GM23338 (cell line): ENCODE results near the gene SLX9. TPM values are rescaled to one million over a fixed set of nuclear protein-coding genes. Genes with fewer than 3 reads are reported as not detected.

Experiments used
- ATAC-seq: fragments of 200-7000 bp; cut with Tn5 transposase; 3 replicates; pipeline ENCODE4 v1.9.1; 2020
- DNase-seq: peaks from one replicate; pipeline ENCODE4 v3.0.0-alpha.2; 2015; ENCODE audit warnings: low spot score
- H2AFZ ChIP-seq: fragments of 200-600 bp; sonication (generic); 2 replicates; pipeline ENCODE4 v1.8.0; 2016; ENCODE audit warnings: antibody characterized with exemption, mild to moderate bottlenecking, moderate library complexity
- H3F3A ChIP-seq: fragments of 200-600 bp; sonication (generic); replicated peaks from 2 replicates; pipeline ENCODE4 v1.8.0; 2017; ENCODE audit warnings: antibody characterized with exemption, mixed run types, low read depth
- H3K27ac ChIP-seq: fragments of 200-600 bp; sonication (generic); 2 replicates; pipeline ENCODE4 v1.6.1; 2016; ENCODE audit warnings: low read depth
- H3K27me3 ChIP-seq: fragments of 200-600 bp; sonication (generic); 2 replicates; pipeline ENCODE4 v1.8.0; 2016; ENCODE audit warnings: mild to moderate bottlenecking, mixed run types, moderate library complexity; ENCODE audit not compliant: insufficient read depth
- H3K36me3 ChIP-seq: fragments of 200-600 bp; sonication (generic); 2 replicates; pipeline ENCODE4 v1.8.0; 2016; ENCODE audit warnings: mild to moderate bottlenecking; ENCODE audit not compliant: insufficient read depth
- H3K4me1 ChIP-seq: fragments of 200-600 bp; sonication (generic); 2 replicates; pipeline ENCODE4 v1.8.0; 2016; ENCODE audit warnings: mild to moderate bottlenecking, moderate library complexity; ENCODE audit not compliant: insufficient read depth
- H3K4me2 ChIP-seq: fragments of 200-600 bp; sonication (generic); 2 replicates; pipeline ENCODE4 v1.7.1; 2017; ENCODE audit warnings: mixed run types
- H3K4me3 ChIP-seq: fragments of 200-600 bp; sonication (generic); 2 replicates; pipeline ENCODE4 v1.6.1; 2016; ENCODE audit warnings: mixed run types
- H3K79me2 ChIP-seq: fragments of 200-600 bp; sonication (generic); replicated peaks from 2 replicates; pipeline ENCODE4 v1.8.0; 2017; ENCODE audit warnings: mild to moderate bottlenecking; ENCODE audit not compliant: insufficient read depth
- H3K9me2 ChIP-seq: fragments of 200-600 bp; sonication (generic); 2 replicates; pipeline ENCODE4 v1.8.0; 2017; ENCODE audit not compliant: insufficient read depth
- H4K20me1 ChIP-seq: fragments of 200-600 bp; sonication (generic); replicated peaks from 2 replicates; pipeline ENCODE4 v1.8.0; 2017; ENCODE audit warnings: mild to moderate bottlenecking; ENCODE audit not compliant: insufficient read depth
- H3K27ac Mint-ChIP-seq: 2 replicates; pipeline ENCODE4 v1.8.0; 2020; ENCODE audit warnings: inconsistent platforms, mild to moderate bottlenecking, moderate library complexity, mixed read lengths
- H3K27me3 Mint-ChIP-seq: 3 replicates; pipeline ENCODE4 v1.8.0; 2022; ENCODE audit warnings: low read depth, mild to moderate bottlenecking, moderate library complexity, mixed read lengths, inconsistent platforms; ENCODE audit not compliant: insufficient read depth, poor library complexity
- H3K36me3 Mint-ChIP-seq: 3 replicates; pipeline ENCODE4 v1.8.0; 2021; ENCODE audit warnings: low read depth, mild to moderate bottlenecking, inconsistent platforms, moderate library complexity, mixed read lengths
- H3K4me1 Mint-ChIP-seq: 3 replicates; pipeline ENCODE4 v1.8.0; 2020; ENCODE audit warnings: mild to moderate bottlenecking, inconsistent platforms, mixed read lengths
- H3K4me3 Mint-ChIP-seq: 3 replicates; pipeline ENCODE4 v1.8.0; 2021; ENCODE audit warnings: moderate library complexity, mild to moderate bottlenecking, inconsistent platforms, mixed read lengths
- H3K9me3 Mint-ChIP-seq: 3 replicates; pipeline ENCODE4 v1.8.0; 2020; ENCODE audit warnings: moderate library complexity, mild to moderate bottlenecking, inconsistent platforms, mixed read lengths
- CREB1 ChIP-seq: fragments of 250-450 bp; sonication (Bioruptor Pico); IDR thresholded peaks from 2 replicates; pipeline ENCODE4 v1.5.0; 2020; ENCODE audit warnings: low read depth, mild to moderate bottlenecking, moderate library complexity
- JUNB ChIP-seq: IDR thresholded peaks from one replicate; pipeline ENCODE4 v1.6.1; 2016; ENCODE audit warnings: antibody characterized with exemption; ENCODE audit not compliant: unreplicated experiment
- ZNF114 ChIP-seq: fragments of 250-450 bp; sonication (Bioruptor Pico); IDR thresholded peaks from 2 replicates; pipeline ENCODE4 v1.5.0; 2020; ENCODE audit warnings: mild to moderate bottlenecking, moderate library complexity
- polyA plus RNA-seq: library from polyadenylated mRNA; unstranded; fragments of >200 nt; fragmentation: Nextera tagmentation; extraction: Ambion mirVana; gene quantifications from 2 replicates; pipeline ENCODE4 v1.2.1, GENCODE V29; 2016
- total RNA-seq: library from RNA; depleted of rRNA; stranded (reverse); fragments of >200 nt; shearing (Covaris generic); gene quantifications from 2 replicates; pipeline ENCODE4 v1.2.3, GENCODE V29; 2014
- TF ChIP-seq, protein P1 (sequence below): fragments of 250-450 bp; sonication (Bioruptor Pico); IDR thresholded peaks from 2 replicates; pipeline ENCODE4 v1.5.0; 2020; ENCODE audit warnings: mild to moderate bottlenecking, moderate library complexity
- TF ChIP-seq, protein P2 (sequence below), 2 experiments: fragments of 200-600 bp in 1 of 2; sonication (generic) in 1 of 2; conservative IDR thresholded peaks; 2 replicates each; pipeline versions ENCODE4 v1.5.1 to v1.6.1; 2016 to 2017; ENCODE audit warnings: antibody characterized with exemption in 2 of 2, low read depth in 2 of 2, mild to moderate bottlenecking in 2 of 2, moderate library complexity in 1 of 2
- TF ChIP-seq, protein P3 (sequence below): IDR thresholded peaks from 2 replicates; pipeline ENCODE4 v1.6.1; 2016; ENCODE audit warnings: antibody characterized with exemption
- TF ChIP-seq, protein P4 (sequence below): IDR thresholded peaks from one replicate; pipeline ENCODE4 v1.6.1; 2018; ENCODE audit warnings: antibody characterized with exemption; ENCODE audit not compliant: unreplicated experiment

Gene SLX9
- total and polyA plus RNA-seq, 2 experiments from 2014 or later: 41.5 to 46.9 TPM

DNA sequence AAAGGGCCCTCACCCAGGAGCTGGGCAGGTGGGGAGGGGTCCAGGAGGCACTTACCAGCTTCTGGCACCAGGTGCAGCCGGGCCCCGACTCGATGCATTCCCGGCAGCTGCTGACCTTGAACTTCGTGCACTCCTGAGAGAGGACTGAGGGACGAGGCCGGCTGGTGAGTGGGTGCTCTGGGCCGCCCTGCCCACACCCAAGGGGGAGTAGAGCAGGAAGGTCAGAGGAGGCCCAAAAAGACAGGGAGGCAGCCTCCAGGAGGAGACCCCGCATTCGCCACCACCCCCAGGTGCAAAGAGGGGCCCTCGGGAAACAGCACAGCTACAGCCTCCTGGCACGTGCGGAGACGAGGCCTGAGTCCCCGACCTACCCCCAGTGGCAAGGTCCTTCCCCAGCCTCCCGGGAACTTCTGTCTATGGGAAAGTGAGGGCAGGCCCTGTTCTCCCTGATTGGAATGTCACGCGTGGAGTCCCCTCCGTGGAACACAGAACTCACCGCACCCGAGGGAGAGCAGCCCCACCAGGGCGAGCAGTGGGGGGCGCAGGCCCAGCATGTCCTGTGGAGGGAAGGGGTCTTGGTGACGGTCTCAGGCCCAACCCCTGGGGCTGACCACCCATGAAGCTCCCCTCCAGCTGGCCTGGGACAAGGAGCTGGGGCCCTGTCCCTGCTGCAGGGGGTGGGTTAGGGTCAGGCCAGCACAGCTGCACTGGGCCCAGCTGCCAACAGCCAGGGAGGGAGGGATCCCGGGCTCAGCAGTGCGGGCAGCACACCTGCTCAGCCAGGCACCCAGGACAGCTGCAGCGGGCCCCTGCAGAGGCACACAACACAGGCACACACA is 29.4 kb upstream of the SLX9 start:
- Mint-ChIP-seq H3K9me3 (no peaks in the 10 kb centered on the region; the same call in 2 of the 3 replicates), H3K27ac (no peak overlapping the region), H3K27me3 (peaks cover 38% of the 10 kb centered on the region), H3K4me1 (peaks cover 11% of the 10 kb centered on the region), H3K4me3 (no peak overlapping the region), H3K36me3 (no peaks in the 10 kb centered on the region)
- H2AFZ ChIP-seq: no peak overlapping the region
- no peak overlapping the region for H3K4me3 ChIP-seq
- H3K4me1 ChIP-seq: no peaks in the 10 kb centered on the region
- no peaks in the 10 kb centered on the region for H3K36me3 ChIP-seq
- no peak overlapping the region for H3K4me2 ChIP-seq
- no peaks in the 10 kb centered on the region for H4K20me1 ChIP-seq
- H3K27me3 ChIP-seq: no peaks in the 10 kb centered on the region
- H3K9me2 ChIP-seq: no peaks in the 10 kb centered on the region
- no peaks in the 10 kb centered on the region for H3K79me2 ChIP-seq
- DNase-seq (no peak), ATAC-seq (no peak)
- H3K27ac ChIP-seq: no peak overlapping the region
- TF ChIP-seq, protein P1, sequence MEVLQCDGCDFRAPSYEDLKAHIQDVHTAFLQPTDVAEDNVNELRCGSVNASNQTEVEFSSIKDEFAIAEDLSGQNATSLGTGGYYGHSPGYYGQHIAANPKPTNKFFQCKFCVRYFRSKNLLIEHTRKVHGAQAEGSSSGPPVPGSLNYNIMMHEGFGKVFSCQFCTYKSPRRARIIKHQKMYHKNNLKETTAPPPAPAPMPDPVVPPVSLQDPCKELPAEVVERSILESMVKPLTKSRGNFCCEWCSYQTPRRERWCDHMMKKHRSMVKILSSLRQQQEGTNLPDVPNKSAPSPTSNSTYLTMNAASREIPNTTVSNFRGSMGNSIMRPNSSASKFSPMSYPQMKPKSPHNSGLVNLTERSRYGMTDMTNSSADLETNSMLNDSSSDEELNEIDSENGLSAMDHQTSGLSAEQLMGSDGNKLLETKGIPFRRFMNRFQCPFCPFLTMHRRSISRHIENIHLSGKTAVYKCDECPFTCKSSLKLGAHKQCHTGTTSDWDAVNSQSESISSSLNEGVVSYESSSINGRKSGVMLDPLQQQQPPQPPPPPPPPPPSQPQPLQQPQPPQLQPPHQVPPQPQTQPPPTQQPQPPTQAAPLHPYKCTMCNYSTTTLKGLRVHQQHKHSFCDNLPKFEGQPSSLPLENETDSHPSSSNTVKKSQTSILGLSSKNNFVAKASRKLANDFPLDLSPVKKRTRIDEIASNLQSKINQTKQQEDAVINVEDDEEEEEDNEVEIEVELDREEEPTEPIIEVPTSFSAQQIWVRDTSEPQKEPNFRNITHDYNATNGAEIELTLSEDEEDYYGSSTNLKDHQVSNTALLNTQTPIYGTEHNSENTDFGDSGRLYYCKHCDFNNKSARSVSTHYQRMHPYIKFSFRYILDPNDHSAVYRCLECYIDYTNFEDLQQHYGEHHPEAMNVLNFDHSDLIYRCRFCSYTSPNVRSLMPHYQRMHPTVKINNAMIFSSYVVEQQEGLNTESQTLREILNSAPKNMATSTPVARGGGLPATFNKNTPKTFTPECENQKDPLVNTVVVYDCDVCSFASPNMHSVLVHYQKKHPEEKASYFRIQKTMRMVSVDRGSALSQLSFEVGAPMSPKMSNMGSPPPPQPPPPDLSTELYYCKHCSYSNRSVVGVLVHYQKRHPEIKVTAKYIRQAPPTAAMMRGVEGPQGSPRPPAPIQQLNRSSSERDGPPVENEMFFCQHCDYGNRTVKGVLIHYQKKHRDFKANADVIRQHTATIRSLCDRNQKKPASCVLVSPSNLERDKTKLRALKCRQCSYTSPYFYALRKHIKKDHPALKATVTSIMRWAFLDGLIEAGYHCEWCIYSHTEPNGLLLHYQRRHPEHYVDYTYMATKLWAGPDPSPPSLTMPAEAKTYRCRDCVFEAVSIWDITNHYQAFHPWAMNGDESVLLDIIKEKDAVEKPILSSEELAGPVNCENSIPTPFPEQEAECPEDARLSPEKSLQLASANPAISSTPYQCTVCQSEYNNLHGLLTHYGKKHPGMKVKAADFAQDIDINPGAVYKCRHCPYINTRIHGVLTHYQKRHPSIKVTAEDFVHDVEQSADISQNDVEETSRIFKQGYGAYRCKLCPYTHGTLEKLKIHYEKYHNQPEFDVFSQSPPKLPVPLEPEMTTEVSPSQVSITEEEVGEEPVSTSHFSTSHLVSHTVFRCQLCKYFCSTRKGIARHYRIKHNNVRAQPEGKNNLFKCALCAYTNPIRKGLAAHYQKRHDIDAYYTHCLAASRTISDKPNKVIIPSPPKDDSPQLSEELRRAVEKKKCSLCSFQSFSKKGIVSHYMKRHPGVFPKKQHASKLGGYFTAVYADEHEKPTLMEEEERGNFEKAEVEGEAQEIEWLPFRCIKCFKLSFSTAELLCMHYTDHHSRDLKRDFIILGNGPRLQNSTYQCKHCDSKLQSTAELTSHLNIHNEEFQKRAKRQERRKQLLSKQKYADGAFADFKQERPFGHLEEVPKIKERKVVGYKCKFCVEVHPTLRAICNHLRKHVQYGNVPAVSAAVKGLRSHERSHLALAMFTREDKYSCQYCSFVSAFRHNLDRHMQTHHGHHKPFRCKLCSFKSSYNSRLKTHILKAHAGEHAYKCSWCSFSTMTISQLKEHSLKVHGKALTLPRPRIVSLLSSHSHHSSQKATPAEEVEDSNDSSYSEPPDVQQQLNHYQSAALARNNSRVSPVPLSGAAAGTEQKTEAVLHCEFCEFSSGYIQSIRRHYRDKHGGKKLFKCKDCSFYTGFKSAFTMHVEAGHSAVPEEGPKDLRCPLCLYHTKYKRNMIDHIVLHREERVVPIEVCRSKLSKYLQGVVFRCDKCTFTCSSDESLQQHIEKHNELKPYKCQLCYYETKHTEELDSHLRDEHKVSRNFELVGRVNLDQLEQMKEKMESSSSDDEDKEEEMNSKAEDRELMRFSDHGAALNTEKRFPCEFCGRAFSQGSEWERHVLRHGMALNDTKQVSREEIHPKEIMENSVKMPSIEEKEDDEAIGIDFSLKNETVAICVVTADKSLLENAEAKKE (CRISPR knock-in tag): no peak
- TF ChIP-seq ZNF114 (CRISPR knock-in tag) (no peak), JUNB (no peak), CREB1 (no peak)
- TF ChIP-seq, protein P2, sequence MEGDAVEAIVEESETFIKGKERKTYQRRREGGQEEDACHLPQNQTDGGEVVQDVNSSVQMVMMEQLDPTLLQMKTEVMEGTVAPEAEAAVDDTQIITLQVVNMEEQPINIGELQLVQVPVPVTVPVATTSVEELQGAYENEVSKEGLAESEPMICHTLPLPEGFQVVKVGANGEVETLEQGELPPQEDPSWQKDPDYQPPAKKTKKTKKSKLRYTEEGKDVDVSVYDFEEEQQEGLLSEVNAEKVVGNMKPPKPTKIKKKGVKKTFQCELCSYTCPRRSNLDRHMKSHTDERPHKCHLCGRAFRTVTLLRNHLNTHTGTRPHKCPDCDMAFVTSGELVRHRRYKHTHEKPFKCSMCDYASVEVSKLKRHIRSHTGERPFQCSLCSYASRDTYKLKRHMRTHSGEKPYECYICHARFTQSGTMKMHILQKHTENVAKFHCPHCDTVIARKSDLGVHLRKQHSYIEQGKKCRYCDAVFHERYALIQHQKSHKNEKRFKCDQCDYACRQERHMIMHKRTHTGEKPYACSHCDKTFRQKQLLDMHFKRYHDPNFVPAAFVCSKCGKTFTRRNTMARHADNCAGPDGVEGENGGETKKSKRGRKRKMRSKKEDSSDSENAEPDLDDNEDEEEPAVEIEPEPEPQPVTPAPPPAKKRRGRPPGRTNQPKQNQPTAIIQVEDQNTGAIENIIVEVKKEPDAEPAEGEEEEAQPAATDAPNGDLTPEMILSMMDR (conservative IDR thresholded peaks at IDR 0.05; ENCODE audit: low read depth in 2 of 2): no peak
- TF ChIP-seq, protein P3, sequence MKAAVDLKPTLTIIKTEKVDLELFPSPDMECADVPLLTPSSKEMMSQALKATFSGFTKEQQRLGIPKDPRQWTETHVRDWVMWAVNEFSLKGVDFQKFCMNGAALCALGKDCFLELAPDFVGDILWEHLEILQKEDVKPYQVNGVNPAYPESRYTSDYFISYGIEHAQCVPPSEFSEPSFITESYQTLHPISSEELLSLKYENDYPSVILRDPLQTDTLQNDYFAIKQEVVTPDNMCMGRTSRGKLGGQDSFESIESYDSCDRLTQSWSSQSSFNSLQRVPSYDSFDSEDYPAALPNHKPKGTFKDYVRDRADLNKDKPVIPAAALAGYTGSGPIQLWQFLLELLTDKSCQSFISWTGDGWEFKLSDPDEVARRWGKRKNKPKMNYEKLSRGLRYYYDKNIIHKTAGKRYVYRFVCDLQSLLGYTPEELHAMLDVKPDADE: no peak
- TF ChIP-seq, protein P4, sequence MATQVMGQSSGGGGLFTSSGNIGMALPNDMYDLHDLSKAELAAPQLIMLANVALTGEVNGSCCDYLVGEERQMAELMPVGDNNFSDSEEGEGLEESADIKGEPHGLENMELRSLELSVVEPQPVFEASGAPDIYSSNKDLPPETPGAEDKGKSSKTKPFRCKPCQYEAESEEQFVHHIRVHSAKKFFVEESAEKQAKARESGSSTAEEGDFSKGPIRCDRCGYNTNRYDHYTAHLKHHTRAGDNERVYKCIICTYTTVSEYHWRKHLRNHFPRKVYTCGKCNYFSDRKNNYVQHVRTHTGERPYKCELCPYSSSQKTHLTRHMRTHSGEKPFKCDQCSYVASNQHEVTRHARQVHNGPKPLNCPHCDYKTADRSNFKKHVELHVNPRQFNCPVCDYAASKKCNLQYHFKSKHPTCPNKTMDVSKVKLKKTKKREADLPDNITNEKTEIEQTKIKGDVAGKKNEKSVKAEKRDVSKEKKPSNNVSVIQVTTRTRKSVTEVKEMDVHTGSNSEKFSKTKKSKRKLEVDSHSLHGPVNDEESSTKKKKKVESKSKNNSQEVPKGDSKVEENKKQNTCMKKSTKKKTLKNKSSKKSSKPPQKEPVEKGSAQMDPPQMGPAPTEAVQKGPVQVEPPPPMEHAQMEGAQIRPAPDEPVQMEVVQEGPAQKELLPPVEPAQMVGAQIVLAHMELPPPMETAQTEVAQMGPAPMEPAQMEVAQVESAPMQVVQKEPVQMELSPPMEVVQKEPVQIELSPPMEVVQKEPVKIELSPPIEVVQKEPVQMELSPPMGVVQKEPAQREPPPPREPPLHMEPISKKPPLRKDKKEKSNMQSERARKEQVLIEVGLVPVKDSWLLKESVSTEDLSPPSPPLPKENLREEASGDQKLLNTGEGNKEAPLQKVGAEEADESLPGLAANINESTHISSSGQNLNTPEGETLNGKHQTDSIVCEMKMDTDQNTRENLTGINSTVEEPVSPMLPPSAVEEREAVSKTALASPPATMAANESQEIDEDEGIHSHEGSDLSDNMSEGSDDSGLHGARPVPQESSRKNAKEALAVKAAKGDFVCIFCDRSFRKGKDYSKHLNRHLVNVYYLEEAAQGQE: no peak
- H3F3A ChIP-seq: no peaks in the 10 kb centered on the region
